Endothelial cell of umbilical vein (primary cell): Measurements from ENCODE around the gene HCST. TPM values are rescaled to one million over a fixed set of nuclear protein-coding genes. Genes with fewer than 3 reads are reported as not detected.

Experiments
- BruUV-seq: library from RNA; stranded (reverse); fragments of 400-500 nt; replicated peaks from 2 replicates; lab custom pipeline; 2021; lab: Mats Ljungman, UMichigan
- CTCF ChIA-PET: fragments of 300-600, 350-600 bp; sonication (Branson Sonifier 250); formaldehyde crosslinking; loops from one replicate; lab custom pipeline; 2021; ENCODE audit warnings: antibody characterized with exemption, inconsistent platforms; lab: Charles Lee
- POLR2A ChIA-PET: fragments of 300-600, 350-600 bp; sonication (Branson Sonifier 250); formaldehyde crosslinking; loops from one replicate; lab custom pipeline; 2021; ENCODE audit warnings: antibody characterized with exemption, inconsistent platforms; lab: Charles Lee
- DNase-seq: peaks from one replicate; pipeline ENCODE4 v3.0.0-alpha.2; 2011; ENCODE audit warnings: low read depth, low spot score
- FAIRE-seq: peaks from 2 replicates; lab custom pipeline; 2011; peaks lifted over from hg19 to GRCh38; lab: Jason Lieb, UNC
- H2AFZ ChIP-seq: 2 replicates; pipeline ENCODE4 v1.6.0; 2012; ENCODE audit warnings: low read depth, low read length, control low read depth, inconsistent platforms
- H3K27ac ChIP-seq: 2 replicates; pipeline ENCODE4 v1.5.1; 2011; ENCODE audit warnings: low read depth, mild to moderate bottlenecking, control low read depth, low read length, moderate library complexity; ENCODE audit not compliant: insufficient read depth
- H3K27me3 ChIP-seq, 2 experiments: 2 replicates each; pipeline versions ENCODE4 v1.6.0 to v1.6.1; 2011; ENCODE audit warnings: low read length in 2 of 2, mixed read lengths in 1 of 2; ENCODE audit not compliant: control insufficient read depth in 2 of 2, insufficient read depth in 2 of 2
- H3K36me3 ChIP-seq, 2 experiments: 2 replicates in 1 of 2; 3 replicates in 1 of 2; pipeline ENCODE4 v1.5.1; 2011; ENCODE audit warnings: low read length in 2 of 2, mild to moderate bottlenecking in 1 of 2, moderate library complexity in 1 of 2; ENCODE audit not compliant: control insufficient read depth in 2 of 2, insufficient read depth in 2 of 2; ENCODE audit errors: extremely low read depth in 1 of 2
- H3K4me1 ChIP-seq: 3 replicates; pipeline ENCODE4 v1.5.1; 2011; ENCODE audit warnings: mild to moderate bottlenecking, low read length; ENCODE audit not compliant: control insufficient read depth, insufficient read depth; ENCODE audit errors: extremely low read depth
- H3K4me2 ChIP-seq: 2 replicates; pipeline ENCODE4 v1.6.1; 2011; ENCODE audit warnings: low read length, control low read depth, mixed read lengths; ENCODE audit not compliant: insufficient read depth
- H3K4me3 ChIP-seq, 3 experiments: fragments of 200-600 bp in 1 of 3; sonication (generic), shearing (Covaris generic) in 1 of 3; replicated peaks in 1 of 3; 2 replicates each; pipeline ENCODE4 v1.5.1; 2011 to 2016; ENCODE audit warnings: control low read depth in 3 of 3, low read length in 3 of 3, mild to moderate bottlenecking in 2 of 3, inconsistent platforms in 1 of 3, low read depth in 1 of 3, moderate library complexity in 1 of 3; ENCODE audit not compliant: insufficient read depth in 1 of 3
- H3K79me2 ChIP-seq: 2 replicates; pipeline ENCODE4 v1.6.0; 2012; ENCODE audit warnings: low read length, inconsistent platforms; ENCODE audit not compliant: control insufficient read depth, insufficient read depth
- H3K9ac ChIP-seq: replicated peaks from 2 replicates; pipeline ENCODE3; 2011; ENCODE audit warnings: low read length, control low read depth; ENCODE audit not compliant: insufficient read depth; ENCODE audit errors: extremely low read depth
- H3K9me1 ChIP-seq: replicated peaks from 3 replicates; pipeline ENCODE4 v1.6.0; 2011; ENCODE audit warnings: mild to moderate bottlenecking, low read length; ENCODE audit not compliant: control insufficient read depth, insufficient read depth; ENCODE audit errors: extremely low read depth
- H3K9me3 ChIP-seq: replicated peaks from 2 replicates; pipeline ENCODE4 v1.5.1; 2012; ENCODE audit warnings: low read length, inconsistent platforms; ENCODE audit not compliant: control insufficient read depth, insufficient read depth
- H4K20me1 ChIP-seq: replicated peaks from 2 replicates; pipeline ENCODE3; 2011; ENCODE audit warnings: mild to moderate bottlenecking, low read length; ENCODE audit not compliant: control insufficient read depth, insufficient read depth; ENCODE audit errors: extremely low read depth
- FOS ChIP-seq: IDR thresholded peaks from 2 replicates; pipeline ENCODE4 v1.6.1; 2011; ENCODE audit warnings: mild to moderate bottlenecking, low read length, moderate library complexity, borderline replicate concordance; ENCODE audit not compliant: insufficient read depth
- JUN ChIP-seq: IDR thresholded peaks from 2 replicates; pipeline ENCODE4 v1.6.1; 2011; ENCODE audit warnings: borderline replicate concordance, low read depth; ENCODE audit not compliant: insufficient read length, insufficient read depth
- POLR2AphosphoS5 ChIP-seq: IDR thresholded peaks from 2 replicates; pipeline ENCODE4 v1.6.1; 2012; ENCODE audit warnings: low read depth, mild to moderate bottlenecking, control low read depth, low read length, moderate library complexity; ENCODE audit not compliant: insufficient read depth
- dilution Hi-C: fragments of 300-500 bp; cut with MboI; formaldehyde crosslinking; loops from one replicate; pipeline ENCODE4 v1.15.0; 2019; ENCODE audit warnings: low sequenced_read_pairs; ENCODE audit not compliant: extremely low pct_ligation_motif_present
- intact Hi-C: fragments of 100-400 bp; cut with micrococcal nuclease; formaldehyde crosslinking; loops from one replicate; pipeline ENCODE4 v1.10.0; 2022
- polyA plus RNA-seq, 4 experiments: library from polyadenylated mRNA; depleted of rRNA in 3 of 4; stranded (reverse) in 3 of 4; unstranded in 1 of 4; fragments of >200 nt; gene quantifications; 2 replicates each; pipeline versions ENCODE4 v1.2.1 to v1.2.3, GENCODE V29; 2011 to 2012; ENCODE audit warnings: missing spikeins in 1 of 4
- total RNA-seq: library from RNA; stranded (reverse); gene quantifications from 2 replicates; pipeline ENCODE4 v1.2.3, GENCODE V29; 2021
- TF ChIP-seq, protein P1 (sequence below): IDR thresholded peaks from 2 replicates; pipeline ENCODE4 v1.6.1; 2011; ENCODE audit not compliant: insufficient read depth, insufficient read length
- TF ChIP-seq, protein P2 (sequence below), 2 donors: IDR thresholded peaks; 1 replicate in 1 of 2; 2 replicates in 1 of 2; pipeline ENCODE4 v1.5.1; 2011; ENCODE audit warnings: low read length in 2 of 2, mild to moderate bottlenecking in 2 of 2, moderate library complexity in 2 of 2, control low read depth in 1 of 2, inconsistent platforms in 1 of 2, low read depth in 1 of 2; ENCODE audit not compliant: insufficient read depth in 1 of 2; ENCODE audit errors: extremely low read depth in 1 of 2

Gene HCST
- total and polyA plus RNA-seq, 2 donors (not counting 3 experiments of a cell fraction or from before 2014, with no cell fraction given), result not detected

DNA sequence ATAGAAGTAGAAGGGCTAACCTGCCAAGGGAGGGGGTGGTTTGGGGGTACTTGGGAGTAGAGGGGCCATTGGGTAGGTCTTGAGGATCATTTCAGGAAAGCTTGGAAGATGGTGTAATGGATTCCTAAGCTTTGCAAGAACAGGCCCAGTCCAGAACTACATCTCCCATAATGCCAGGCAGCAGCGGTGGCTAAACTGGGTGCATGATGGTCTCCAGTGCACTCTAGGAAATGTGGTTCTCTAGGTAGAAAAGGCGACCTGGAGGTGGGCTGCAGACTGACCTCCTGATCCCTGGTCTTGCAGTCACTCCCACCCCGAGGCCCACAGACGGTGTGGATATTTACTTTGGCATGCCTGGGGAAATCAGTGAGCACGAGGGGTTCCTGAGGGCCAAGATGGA lies 30.1 kb upstream of the HCST start:
- no peak for DNase-seq

More for the DNA sequence above, 30.1 kb upstream of the HCST start:
- H3K27ac ChIP-seq, result no peak overlapping the region
- H3K36me3 ChIP-seq, result no peaks in the 10 kb centered on the region
- dilution Hi-C loops, result no loop called here
- no peaks in the 10 kb centered on the region for H3K9me3 ChIP-seq
- FAIRE-seq, result no peak
- H3K9ac ChIP-seq, result no peak overlapping the region
- intact Hi-C loops, result no loop called here
- no peak overlapping the region for H3K4me2 ChIP-seq
- peaks cover 0 to 7% of the 10 kb centered on the region in 2 experiments for H3K27me3 ChIP-seq
- H3K4me3 ChIP-seq, result no peak overlapping the region
- no peaks in the 10 kb centered on the region for H3K79me2 ChIP-seq
- TF ChIP-seq JUN (no peak), FOS (no peak), POLR2AphosphoS5 (no peak)
- TF ChIP-seq, protein P1, sequence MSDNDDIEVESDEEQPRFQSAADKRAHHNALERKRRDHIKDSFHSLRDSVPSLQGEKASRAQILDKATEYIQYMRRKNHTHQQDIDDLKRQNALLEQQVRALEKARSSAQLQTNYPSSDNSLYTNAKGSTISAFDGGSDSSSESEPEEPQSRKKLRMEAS, result no peak
- TF ChIP-seq, protein P2, sequence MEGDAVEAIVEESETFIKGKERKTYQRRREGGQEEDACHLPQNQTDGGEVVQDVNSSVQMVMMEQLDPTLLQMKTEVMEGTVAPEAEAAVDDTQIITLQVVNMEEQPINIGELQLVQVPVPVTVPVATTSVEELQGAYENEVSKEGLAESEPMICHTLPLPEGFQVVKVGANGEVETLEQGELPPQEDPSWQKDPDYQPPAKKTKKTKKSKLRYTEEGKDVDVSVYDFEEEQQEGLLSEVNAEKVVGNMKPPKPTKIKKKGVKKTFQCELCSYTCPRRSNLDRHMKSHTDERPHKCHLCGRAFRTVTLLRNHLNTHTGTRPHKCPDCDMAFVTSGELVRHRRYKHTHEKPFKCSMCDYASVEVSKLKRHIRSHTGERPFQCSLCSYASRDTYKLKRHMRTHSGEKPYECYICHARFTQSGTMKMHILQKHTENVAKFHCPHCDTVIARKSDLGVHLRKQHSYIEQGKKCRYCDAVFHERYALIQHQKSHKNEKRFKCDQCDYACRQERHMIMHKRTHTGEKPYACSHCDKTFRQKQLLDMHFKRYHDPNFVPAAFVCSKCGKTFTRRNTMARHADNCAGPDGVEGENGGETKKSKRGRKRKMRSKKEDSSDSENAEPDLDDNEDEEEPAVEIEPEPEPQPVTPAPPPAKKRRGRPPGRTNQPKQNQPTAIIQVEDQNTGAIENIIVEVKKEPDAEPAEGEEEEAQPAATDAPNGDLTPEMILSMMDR (IDR thresholded peaks at IDR 0.05; ENCODE audit: extremely low read depth in 1 of 2, insufficient read depth in 1 of 2, low read depth in 1 of 2, low read length in 2 of 2), result no peak
- CTCF ChIA-PET, result no interaction called here
- H3K4me1 ChIP-seq, result peaks cover 4% of the 10 kb centered on the region
- no TSS peak for BruUV-seq
- no peaks in the 10 kb centered on the region for H4K20me1 ChIP-seq
- no peaks in the 10 kb centered on the region for H3K9me1 ChIP-seq
- POLR2A ChIA-PET, result no interaction called here
- H2AFZ ChIP-seq, result no peak overlapping the region
